Stimulated activated CD4-positive, alpha-beta T cell treated with anti-CD3 and anti-CD28 coated beads, Interleukin-12 subunit alpha, Interleukin-12 subunit beta, amount 100 ng/mL, for 48 hours (primary cell): ENCODE measurements around the gene B4GALT1.
"Not testable (repeated sequence)": the region's sequence is repeated elsewhere in the genome, so short reads cannot be mapped to it uniquely, and the experiment has no call there.

Experiments used
- DNase-seq, 3 donors: peaks; one replicate each; pipeline ENCODE4 v3.0.0-alpha.2; 2020; ENCODE audit warnings: low read depth in 2 of 3, low spot score in 1 of 3

The B4GALT1 gene

GRCh38 chr9:33104401-33104800, 62.7 kb downstream of the B4GALT1 start:
- DNase-seq = no peak

GRCh38 chr9:33103501-33104281, 63.4 kb downstream of the B4GALT1 start:
- DNase-seq = no peak

- no peak for DNase-seq
Observed at GRCh38 chr9:33102551-33103210, 64.5 kb downstream of the B4GALT1 start.

- DNase-seq = no peak
Observed at GRCh38 chr9:33101104-33101951, 65.8 kb downstream of the B4GALT1 start.

- DNase-seq = no peak
Observed at GRCh38 chr9:33099754-33100153, 67.4 kb downstream of the B4GALT1 start.

GRCh38 chr9:33097192-33097591, 69.9 kb downstream of the B4GALT1 start:
- DNase-seq = no peak

- no peak for DNase-seq
Observed at GRCh38 chr9:33092634-33093033, 74.5 kb downstream of the B4GALT1 start.

DNA sequence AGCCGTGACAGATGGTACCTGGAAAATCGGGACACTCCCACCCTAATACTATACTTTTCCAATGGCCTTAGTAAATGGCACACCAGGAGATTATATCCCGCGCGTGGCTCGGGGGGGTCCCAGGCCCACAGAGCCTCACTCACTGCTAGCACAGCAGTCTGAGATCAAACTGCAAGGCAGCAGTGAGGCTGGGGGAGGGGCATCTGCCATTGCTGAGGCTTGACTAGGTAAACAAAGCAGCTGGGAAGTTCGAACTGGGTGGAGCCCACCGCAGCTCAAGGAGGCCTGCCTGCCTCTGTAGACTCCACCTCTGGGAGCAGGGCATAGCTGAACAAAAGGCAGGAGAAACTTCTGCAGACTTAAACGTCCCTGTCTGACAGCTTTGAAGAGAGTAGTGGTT, 81.5 kb downstream of the B4GALT1 start:
- DNase-seq = not testable (repeated sequence)

GRCh38 chr9:33082538-33083326, 84.4 kb downstream of the B4GALT1 start:
- peak in 1 of 3 donors; percentile 24 for DNase-seq

GRCh38 chr9:33082128-33082527, 85.0 kb downstream of the B4GALT1 start:
- DNase-seq = no peak

DNA sequence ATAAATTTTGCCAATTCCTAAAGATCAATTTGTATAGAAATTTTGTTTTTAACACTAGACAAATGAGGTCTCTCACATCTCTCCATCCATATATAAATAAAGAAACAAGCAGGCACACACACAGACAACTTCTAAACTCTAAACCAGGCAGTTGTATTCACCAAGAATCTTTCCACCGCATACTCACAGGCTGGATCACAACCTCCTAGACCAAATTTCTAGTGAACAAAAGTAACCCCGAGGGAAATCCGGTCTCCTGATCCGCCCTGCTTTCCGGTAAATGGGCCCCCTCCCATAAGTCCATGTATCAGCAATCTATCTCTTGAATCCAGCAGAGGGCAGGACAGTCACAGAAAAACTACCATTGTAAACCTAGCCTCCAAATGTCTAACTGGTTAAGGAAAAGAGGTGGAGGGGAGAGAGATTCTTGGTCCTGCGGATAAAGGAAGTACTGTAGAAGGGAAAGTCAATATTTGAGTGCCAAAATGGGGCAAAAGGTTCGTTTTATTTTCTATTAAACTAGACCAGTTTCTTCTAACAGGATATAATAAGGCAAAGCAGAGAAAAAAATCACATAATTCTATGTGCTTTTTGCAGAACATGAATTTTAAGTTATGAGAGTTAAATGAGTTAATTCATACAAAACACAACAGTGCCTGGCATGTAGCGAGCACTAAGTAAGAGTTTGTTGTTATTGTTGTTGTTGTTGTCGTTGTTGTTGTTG, 85.8 kb downstream of the B4GALT1 start:
- DNase-seq = peak; percentile 42 to 65 (median 58)

- no peak for DNase-seq
Observed at GRCh38 chr9:33080534-33080933, 86.6 kb downstream of the B4GALT1 start.

GRCh38 chr9:33076046-33077004, 90.8 kb downstream of the B4GALT1 start, which contains the start of gene SMU1:
Gene SMU1 (minus strand): TSS chr9:33076674. CDS start chr9:33076608, 66 bp downstream.
- DNase-seq = peak; percentile 89 to 93 (median 92)

- DNase-seq = no peak
Observed at GRCh38 chr9:33068991-33069390, 98.1 kb downstream of the B4GALT1 start.

DNA sequence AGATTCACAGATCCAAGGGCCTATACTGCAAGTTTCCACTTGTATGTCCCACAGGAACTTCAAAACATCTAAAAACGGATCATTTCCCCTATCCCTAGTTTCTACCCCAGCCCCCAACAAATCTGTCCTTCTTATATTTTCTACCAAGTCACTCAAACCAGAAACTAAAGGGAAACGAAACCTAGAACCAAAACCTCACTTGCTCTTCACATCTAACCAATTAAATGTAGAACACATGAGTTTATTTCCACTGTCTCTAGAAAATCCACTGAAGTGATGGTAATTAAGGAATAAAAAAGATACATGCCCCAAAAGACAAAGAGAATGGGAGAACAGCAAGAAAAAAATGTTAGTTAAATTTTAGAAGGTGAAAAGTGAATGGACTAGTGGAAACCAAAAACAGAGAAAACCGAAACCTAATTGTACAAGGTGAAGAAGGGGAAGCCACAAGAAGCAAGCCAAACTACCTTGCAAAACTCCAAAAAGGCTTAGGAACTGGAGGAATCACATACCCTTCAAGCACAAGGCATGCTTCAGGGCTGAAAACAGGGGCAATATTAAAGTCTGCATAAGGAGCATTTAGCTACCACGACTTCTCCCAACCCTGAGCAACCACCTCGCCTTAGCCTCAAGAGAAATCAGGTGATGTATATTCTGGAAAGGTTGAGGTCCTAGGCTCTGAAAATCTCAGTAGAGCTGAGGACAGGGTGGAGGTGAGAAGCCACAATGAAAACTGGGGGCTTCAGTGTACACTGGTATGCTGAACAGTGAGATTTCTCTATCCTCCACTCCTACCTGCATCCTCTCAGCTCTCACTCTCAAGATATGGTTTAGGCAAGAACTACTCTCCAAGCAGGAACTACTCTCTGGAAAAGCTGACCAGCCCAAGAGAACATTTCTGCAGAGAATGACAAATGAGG, 101.7 kb downstream of the B4GALT1 start:
- no peak for DNase-seq
